Measurements from ENCODE around the gene SNCAIP.

The SNCAIP gene

GRCh38 chr5:122507581-122507980 lies 195.5 kb downstream of the SNCAIP start:
- H3K4me3 ChIP-seq (ENCODE audit: low read length in 2 of 2), result no peak overlapping the region
- H3K36me3 ChIP-seq (ENCODE audit: control insufficient read depth in 2 of 2, insufficient read depth in 2 of 2, low read length in 2 of 2), result no peaks in the 10 kb centered on the region
- H3K9ac ChIP-seq (ENCODE audit: low read depth in 1 of 2, low read length in 2 of 2), result no peak overlapping the region
- peaks cover 0 to 4% of the 10 kb centered on the region in 2 donors for H3K4me1 ChIP-seq (ENCODE audit: control insufficient read depth in 2 of 2, insufficient read depth in 2 of 2, low read length in 2 of 2)
- no peak overlapping the region for H3K27ac ChIP-seq (ENCODE audit: low read depth in 2 of 2, low read length in 2 of 2)
- no peaks in the 10 kb centered on the region for H3K9me3 ChIP-seq (ENCODE audit: control insufficient read depth in 2 of 2, low read length in 2 of 2)
- no peaks in the 10 kb centered on the region for H3K27me3 ChIP-seq (ENCODE audit: control insufficient read depth in 2 of 2, insufficient read depth in 2 of 2, low read length in 2 of 2)

GRCh38 chr5:122508623-122509022 lies 196.6 kb downstream of the SNCAIP start:
- no peaks in the 10 kb centered on the region for H3K36me3 ChIP-seq (ENCODE audit: control insufficient read depth in 2 of 2, insufficient read depth in 2 of 2, low read length in 2 of 2)

More at GRCh38 chr5:122508623-122509022, 196.6 kb downstream of the SNCAIP start:
- Histone ChIP-seq H3K9ac (ENCODE audit: low read depth in 1 of 2, low read length in 2 of 2) (no peak overlapping the region), H3K4me3 (ENCODE audit: low read length in 2 of 2) (no peak overlapping the region), H3K27ac (ENCODE audit: low read depth in 2 of 2, low read length in 2 of 2) (no peak overlapping the region), H3K4me1 (ENCODE audit: control insufficient read depth in 2 of 2, insufficient read depth in 2 of 2, low read length in 2 of 2) (peaks cover 0 to 4% of the 10 kb centered on the region in 2 donors), H3K27me3 (ENCODE audit: control insufficient read depth in 2 of 2, insufficient read depth in 2 of 2, low read length in 2 of 2) (no peaks in the 10 kb centered on the region), H3K9me3 (ENCODE audit: control insufficient read depth in 2 of 2, low read length in 2 of 2) (no peaks in the 10 kb centered on the region)
